ENCODE measurements around the gene NOP58.

- TF ChIP-seq LEF1 (IDR thresholded peaks at IDR 0.05; ENCODE audit: borderline replicate concordance) (no peak), FOXK2 (IDR thresholded peaks at IDR 0.05) (no peak), ELF4 (IDR thresholded peaks at IDR 0.05) (no peak), L3MBTL2 (conservative IDR thresholded peaks at IDR 0.05) (no peak), FOXM1 (IDR thresholded peaks at IDR 0.05; ENCODE audit: borderline replicate concordance) (no peak), ARNT (IDR thresholded peaks at IDR 0.05) (no peak), SP1 (IDR thresholded peaks at IDR 0.05) (no peak), HDGF (IDR thresholded peaks at IDR 0.05; ENCODE audit: borderline replicate concordance) (no peak), SUZ12 (IDR thresholded peaks at IDR 0.05) (no peak), FOXA1 (IDR thresholded peaks at IDR 0.05) (no peak), NFRKB (IDR thresholded peaks at IDR 0.05) (no peak), ZNF384 (IDR thresholded peaks at IDR 0.05) (peak; percentile 15; the same call in 1 of the 2 replicates), BHLHE40 (IDR thresholded peaks at IDR 0.05; ENCODE audit: borderline replicate concordance) (no peak), TARDBP (IDR thresholded peaks at IDR 0.05) (no peak)
Measured at GRCh38 chr2:202269585-202269984, 4.0 kb downstream of the NOP58 start.
